Activated naive CD4-positive, alpha-beta T cell treated with anti-CD3 and anti-CD28 coated beads, Interleukin-2, amount 10 ng/mL, durations not matched to agents 7 days and 5 days (primary cell): ENCODE measurements around the gene CYB561A3.

Source experiments
- CTCF ChIA-PET: fragments of 350-600 bp; sonication (Branson Sonifier 250); formaldehyde crosslinking; loops from one replicate; lab custom pipeline; 2021; ENCODE audit warnings: antibody characterized with exemption; lab: Charles Lee
- DNase-seq: peaks from one replicate; pipeline ENCODE4 v3.0.0-alpha.2; 2020
- H3K27ac Mint-ChIP-seq: one replicate; pipeline ENCODE4 v1.8.0; 2021; ENCODE audit warnings: mild to moderate bottlenecking, moderate library complexity, mixed read lengths
- H3K27me3 Mint-ChIP-seq: one replicate; pipeline ENCODE4 v1.8.0; 2021; ENCODE audit warnings: mild to moderate bottlenecking, mixed read lengths
- H3K36me3 Mint-ChIP-seq: one replicate; pipeline ENCODE4 v1.8.0; 2021; ENCODE audit warnings: mixed read lengths
- H3K4me1 Mint-ChIP-seq: one replicate; pipeline ENCODE4 v1.8.0; 2021; ENCODE audit warnings: mixed read lengths
- H3K4me3 Mint-ChIP-seq: one replicate; pipeline ENCODE4 v1.8.0; 2021; ENCODE audit warnings: mild to moderate bottlenecking, moderate library complexity, mixed read lengths
- H3K9me3 Mint-ChIP-seq: one replicate; pipeline ENCODE4 v1.8.0; 2021; ENCODE audit warnings: mixed read lengths

Gene CYB561A3

DNA sequence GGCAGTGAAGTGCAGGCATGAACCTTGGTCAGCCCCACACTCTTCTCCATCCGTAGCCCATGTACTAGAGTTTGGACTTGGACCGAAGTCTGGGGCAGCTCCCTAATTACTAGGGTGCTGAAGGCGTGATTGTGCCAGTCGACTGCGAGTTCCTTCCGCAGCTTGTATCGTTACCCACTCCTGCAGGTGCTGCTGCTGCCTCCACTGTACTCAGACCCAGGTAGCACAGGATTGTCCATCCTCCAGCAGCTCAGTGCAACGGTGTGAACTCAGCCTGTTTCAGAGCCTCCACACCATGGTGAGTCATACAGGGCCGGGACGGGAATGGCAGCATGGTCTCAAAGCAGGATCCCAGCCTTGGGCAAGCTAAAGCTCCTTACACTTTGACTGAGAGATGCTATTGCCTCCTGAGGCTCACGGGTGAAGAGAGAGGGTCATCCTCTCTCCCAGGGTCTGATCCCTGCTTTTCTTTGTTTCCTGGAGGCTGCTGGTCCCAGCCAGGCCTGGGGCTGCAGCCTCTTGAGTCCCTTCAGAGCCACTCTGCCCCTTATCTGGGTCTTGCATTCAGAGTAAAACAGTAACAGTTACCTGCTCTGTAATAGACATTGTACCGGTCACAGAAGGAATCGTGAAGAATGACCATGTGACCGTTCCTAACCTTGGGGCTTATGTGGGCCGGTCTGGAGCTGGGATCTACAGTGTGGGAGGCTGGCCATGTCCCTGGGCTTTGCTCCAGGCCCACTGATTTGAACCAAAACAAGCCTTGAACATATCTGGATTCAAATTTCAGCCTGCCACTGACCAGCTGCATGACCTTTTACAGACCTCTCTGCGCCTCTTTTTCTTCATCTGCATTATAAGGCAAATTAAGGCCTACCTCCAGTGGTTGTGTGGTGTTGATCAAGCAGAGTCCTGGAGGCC, 27.0 kb downstream of the CYB561A3 start:
- CTCF ChIA-PET = interaction anchor here (0.6 to 9.9 kb wide), 12 partner anchors 13 to 182 kb away, joined by 3 to 309 read pairs (median 8); partner anchors contain the start of genes CPSF7, CYB561A3, TMEM138 and TMEM216
- H3K4me3 Mint-ChIP-seq = peak overlapping the region; percentile 93
- no peaks in the 10 kb centered on the region for H3K27me3 Mint-ChIP-seq
- DNase-seq = no peak
- no peaks in the 10 kb centered on the region for H3K9me3 Mint-ChIP-seq
- H3K4me1 Mint-ChIP-seq = peaks cover 62% of the 10 kb centered on the region
- H3K27ac Mint-ChIP-seq = peak overlapping the region; percentile 97
- H3K36me3 Mint-ChIP-seq = peaks cover 20% of the 10 kb centered on the region

DNA sequence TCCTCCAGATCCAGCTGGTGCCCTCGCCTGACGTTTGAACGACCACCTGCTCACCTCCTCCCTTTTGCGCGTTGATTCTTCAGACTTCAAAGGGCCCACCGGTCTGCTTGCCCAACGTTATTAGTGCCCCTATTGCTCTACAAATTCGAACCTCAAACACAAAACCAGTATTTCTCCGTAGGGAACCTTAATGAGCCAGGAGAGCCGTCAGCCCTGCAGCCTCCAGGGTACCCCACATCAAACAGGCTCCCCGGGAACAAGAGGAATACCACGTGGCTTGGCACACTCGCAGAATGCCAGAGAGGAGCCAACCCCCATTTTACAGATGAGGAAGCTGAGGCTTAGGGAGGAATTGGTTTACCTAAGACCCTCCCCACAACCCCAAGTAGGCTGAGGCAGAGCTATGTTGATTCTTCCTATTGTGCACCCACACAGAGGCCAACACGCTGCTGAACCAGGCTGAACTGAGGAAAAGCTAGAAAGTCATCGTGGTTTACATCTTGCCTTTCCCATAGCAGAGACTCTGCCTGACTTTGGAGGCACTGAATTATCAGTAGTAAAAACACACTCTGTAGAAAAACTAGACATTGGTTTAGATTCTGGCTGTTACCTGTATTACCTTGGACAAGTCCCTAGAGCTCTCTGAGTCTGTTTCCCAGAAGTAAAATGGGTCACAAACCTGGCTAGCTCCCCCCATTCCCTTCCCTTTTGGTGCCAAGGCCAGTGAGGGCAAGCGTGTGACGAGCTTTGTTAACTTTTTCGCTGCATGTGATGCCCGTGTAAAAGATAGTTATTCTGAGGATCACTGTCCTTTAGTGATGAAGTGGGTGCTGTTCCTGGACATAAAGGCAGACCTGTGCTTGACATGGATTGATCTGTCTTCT, 27.9 kb downstream of the CYB561A3 start:
- Mint-ChIP-seq H3K4me1 (peaks cover 68% of the 10 kb centered on the region), H3K36me3 (peaks cover 27% of the 10 kb centered on the region), H3K4me3 (peak overlapping the region; percentile 93), H3K27me3 (no peaks in the 10 kb centered on the region), H3K27ac (peak overlapping the region; percentile 97), H3K9me3 (no peaks in the 10 kb centered on the region)
- CTCF ChIA-PET = interaction anchor here (0.6 to 9.9 kb wide), 9 partner anchors 14 to 112 kb away, joined by 3 to 309 read pairs (median 6); partner anchors contain the start of genes CPSF7, CYB561A3, TMEM138 and TMEM216
- peak; percentile 34 for DNase-seq

DNA sequence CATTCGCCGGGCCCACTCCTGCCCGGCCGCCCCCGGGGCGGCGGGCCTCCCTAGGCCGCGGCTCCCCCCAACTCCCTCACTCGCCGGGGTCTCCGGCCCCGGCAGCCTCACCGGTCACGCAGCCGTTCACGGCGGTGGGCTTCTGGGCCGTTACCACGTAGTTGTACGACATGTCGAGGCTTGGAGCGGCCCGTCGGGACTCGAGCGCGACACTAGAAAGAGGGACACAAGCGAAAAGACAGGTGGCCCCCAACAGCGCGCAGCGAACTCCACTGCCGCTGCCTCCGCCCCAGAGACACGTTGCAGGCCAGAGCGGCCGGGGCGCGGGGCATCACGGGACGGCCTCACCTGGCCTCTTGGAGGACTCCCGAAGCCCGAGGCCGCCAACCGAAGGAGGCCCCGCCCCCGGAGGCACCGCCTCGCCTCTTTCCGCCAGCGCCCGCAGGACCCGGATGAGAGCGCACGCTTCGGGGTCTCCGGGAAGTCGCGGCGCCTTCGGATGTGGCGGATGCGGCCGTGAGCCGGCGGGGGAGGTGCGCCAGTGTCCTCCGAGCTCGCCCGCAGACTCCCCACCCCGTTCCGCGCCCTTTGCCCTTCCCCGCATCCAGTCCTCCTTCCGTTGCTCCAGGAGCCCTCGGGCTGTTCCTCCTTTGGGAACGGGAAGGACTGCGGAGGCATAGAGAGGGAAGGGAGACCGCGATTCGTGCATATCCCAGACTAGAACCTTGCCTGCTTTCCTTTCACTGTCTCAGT, 28.7 kb downstream of the CYB561A3 start, which contains the start of the genes DDB1 and TKFC:
Gene DDB1 (minus strand): TSS at position 309 of the 753 bp plus-strand sequence. CDS start 137 bp downstream, at position 172.
Gene TKFC (plus strand): TSS at position 432 of the 753 bp plus-strand sequence. CDS start 1,501 bp downstream, outside the sequence.
- peaks cover 32% of the 10 kb centered on the region for H3K36me3 Mint-ChIP-seq
- H3K4me1 Mint-ChIP-seq = peaks cover 72% of the 10 kb centered on the region
- H3K4me3 Mint-ChIP-seq = peak within 1 kb of the TSS; percentile 93
- DNase-seq = peak; percentile 98
- no peaks in the 10 kb centered on the region for H3K27me3 Mint-ChIP-seq
- H3K27ac Mint-ChIP-seq = peak within 1 kb of the TSS; percentile 97
- H3K9me3 Mint-ChIP-seq = no peaks in the 10 kb centered on the region
- CTCF ChIA-PET = interaction anchor here (1.1 to 9.9 kb wide), 6 partner anchors 29 to 103 kb away, joined by 3 to 309 read pairs (median 8); partner anchors contain the start of genes CPSF7, CYB561A3, TMEM138 and TMEM216

DNA sequence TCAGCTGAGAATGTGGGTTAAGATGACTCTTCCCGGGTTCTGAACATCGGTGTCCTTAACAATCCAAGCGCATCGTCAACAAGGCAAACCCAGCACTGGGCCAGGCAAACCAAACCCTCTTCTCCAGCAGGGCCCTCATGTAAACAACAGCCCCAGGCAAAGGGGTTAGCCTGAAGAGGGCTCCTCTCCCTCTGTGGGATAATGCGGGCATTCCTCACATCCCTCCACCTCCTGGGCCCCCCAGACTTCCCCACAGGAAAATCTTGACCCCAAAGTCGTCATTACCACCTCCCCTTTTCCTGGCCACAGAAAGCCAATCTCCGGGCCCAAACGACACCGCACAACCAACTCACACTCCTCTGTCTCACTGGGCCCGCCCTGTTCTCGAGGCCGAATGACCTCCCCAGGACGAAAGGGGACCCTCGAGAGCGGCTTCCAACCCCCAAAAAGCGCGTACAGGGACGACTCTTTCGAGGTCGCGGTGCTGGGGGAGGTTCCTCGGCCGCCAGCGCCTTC, 29.3 kb downstream of the CYB561A3 start:
- Mint-ChIP-seq H3K27me3 (no peaks in the 10 kb centered on the region), H3K27ac (peak overlapping the region; percentile 97), H3K9me3 (no peaks in the 10 kb centered on the region), H3K4me1 (peaks cover 74% of the 10 kb centered on the region), H3K4me3 (peak overlapping the region; percentile 93), H3K36me3 (peaks cover 38% of the 10 kb centered on the region)
- peak; percentile 37 for DNase-seq
- CTCF ChIA-PET = interaction anchor here (1.6 kb wide), 1 partner anchor 53 kb away, joined by 5 read pairs; no protein-coding TSS in a partner anchor

DNA sequence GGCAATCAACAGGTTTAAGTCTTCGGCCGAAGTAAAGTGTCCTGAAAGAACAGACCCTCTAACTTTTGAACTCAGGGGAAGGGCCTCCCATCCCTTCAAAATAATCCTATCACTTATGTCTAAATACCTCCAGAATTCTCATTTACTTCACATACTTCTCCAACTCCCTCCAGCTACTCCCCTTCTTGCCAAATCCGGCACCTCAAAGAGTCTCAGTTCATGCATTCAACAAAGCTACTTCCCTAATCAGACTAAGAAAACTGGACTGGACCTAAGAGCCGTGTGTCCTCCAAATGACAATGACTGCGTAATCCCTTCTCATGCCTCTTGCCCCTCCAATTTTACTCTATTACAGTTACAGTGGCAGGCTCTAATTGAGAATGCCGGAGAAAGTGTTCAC, 30.0 kb downstream of the CYB561A3 start:
- peak overlapping the region; percentile 93 for H3K4me3 Mint-ChIP-seq
- H3K36me3 Mint-ChIP-seq = peaks cover 38% of the 10 kb centered on the region
- no peaks in the 10 kb centered on the region for H3K9me3 Mint-ChIP-seq
- no peaks in the 10 kb centered on the region for H3K27me3 Mint-ChIP-seq
- H3K27ac Mint-ChIP-seq = peak overlapping the region; percentile 97
- CTCF ChIA-PET = interaction anchor here (1.6 kb wide), 1 partner anchor 54 kb away, joined by 5 read pairs; no protein-coding TSS in a partner anchor
- no peak for DNase-seq
- H3K4me1 Mint-ChIP-seq = peaks cover 68% of the 10 kb centered on the region

DNA sequence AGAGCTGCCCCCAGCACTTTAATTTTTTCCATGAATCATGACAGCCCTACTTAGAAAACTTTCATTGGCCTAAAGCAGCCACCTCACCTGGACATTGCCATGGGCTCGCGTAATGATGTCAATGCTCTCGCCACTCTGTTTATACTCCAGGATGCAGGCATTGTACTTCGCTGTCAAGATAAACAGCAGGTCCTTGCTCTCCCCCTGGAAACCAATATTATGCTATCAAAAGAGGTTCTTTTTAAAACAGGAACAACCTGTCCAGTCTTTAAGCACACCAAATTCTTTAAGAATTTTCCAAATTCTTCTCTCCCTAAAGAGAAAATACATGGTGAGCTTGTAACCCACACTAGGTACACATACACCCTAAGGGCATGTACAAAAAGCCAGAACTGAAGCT, 31.8 kb downstream of the CYB561A3 start:
- H3K4me3 Mint-ChIP-seq = no peak overlapping the region
- H3K36me3 Mint-ChIP-seq = peaks cover 55% of the 10 kb centered on the region
- CTCF ChIA-PET = interaction anchor here (0.7 to 1.6 kb wide), 3 partner anchors 56 to 499 kb away, joined by 3 to 6 read pairs (median 3); no protein-coding TSS in a partner anchor
- H3K27me3 Mint-ChIP-seq = no peaks in the 10 kb centered on the region
- no peak overlapping the region for H3K27ac Mint-ChIP-seq
- peaks cover 52% of the 10 kb centered on the region for H3K4me1 Mint-ChIP-seq
- DNase-seq = no peak
- no peaks in the 10 kb centered on the region for H3K9me3 Mint-ChIP-seq

DNA sequence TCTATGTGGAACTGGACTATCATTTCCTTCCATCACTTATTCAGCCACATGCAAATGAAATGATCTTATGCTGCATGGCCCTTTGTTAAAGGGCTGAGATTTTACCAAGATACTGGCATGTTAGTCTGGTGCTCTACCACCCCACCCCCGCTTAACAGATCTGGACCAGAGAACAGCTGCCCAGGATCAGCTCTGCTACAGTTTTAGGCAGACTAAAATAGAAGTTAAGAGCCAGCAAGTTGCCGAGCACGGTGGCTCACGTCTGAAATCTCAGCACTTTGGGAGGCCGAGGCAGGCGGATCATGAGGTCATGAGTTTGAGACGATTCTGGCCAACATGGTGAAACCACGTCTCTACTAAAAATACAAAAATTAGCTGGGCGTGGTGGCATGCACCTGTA, 33.3 kb downstream of the CYB561A3 start:
- no peaks in the 10 kb centered on the region for H3K9me3 Mint-ChIP-seq
- H3K4me1 Mint-ChIP-seq = peaks cover 40% of the 10 kb centered on the region

DNA sequence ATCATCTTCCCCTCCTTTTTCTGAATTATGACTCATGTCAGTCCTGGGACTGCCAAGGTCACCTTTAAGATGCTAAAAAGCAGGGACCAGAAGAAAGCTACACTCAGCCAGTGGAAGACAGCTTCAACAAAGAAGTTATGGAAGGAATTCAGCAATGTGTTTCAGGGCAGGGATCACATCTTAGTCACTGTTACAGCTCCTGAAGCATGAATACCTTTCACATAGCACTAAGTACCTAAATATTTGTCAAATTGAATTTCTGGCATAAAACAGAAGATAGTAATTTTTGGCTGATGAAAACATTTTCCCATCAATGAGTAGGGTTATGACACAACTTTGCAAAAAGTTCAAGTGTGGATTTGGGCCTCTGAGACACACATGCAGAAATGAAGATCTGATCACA, 34.0 kb downstream of the CYB561A3 start:
- CTCF ChIA-PET = interaction anchor here (0.7 to 2.9 kb wide), 7 partner anchors 9 to 497 kb away, joined by 3 to 15 read pairs (median 3); no protein-coding TSS in a partner anchor
- no peak overlapping the region for H3K27ac Mint-ChIP-seq

More for the DNA sequence above, 33.3 kb downstream of the CYB561A3 start:
- no peaks in the 10 kb centered on the region for H3K27me3 Mint-ChIP-seq
- no peak for DNase-seq
- H3K27ac Mint-ChIP-seq = peak overlapping the region; percentile 45
- peaks cover 68% of the 10 kb centered on the region for H3K36me3 Mint-ChIP-seq
- no peak overlapping the region for H3K4me3 Mint-ChIP-seq
- CTCF ChIA-PET = interaction anchor here (1.3 to 2.9 kb wide), 5 partner anchors 8 to 497 kb away, joined by 3 to 15 read pairs (median 3); no protein-coding TSS in a partner anchor

DNA sequence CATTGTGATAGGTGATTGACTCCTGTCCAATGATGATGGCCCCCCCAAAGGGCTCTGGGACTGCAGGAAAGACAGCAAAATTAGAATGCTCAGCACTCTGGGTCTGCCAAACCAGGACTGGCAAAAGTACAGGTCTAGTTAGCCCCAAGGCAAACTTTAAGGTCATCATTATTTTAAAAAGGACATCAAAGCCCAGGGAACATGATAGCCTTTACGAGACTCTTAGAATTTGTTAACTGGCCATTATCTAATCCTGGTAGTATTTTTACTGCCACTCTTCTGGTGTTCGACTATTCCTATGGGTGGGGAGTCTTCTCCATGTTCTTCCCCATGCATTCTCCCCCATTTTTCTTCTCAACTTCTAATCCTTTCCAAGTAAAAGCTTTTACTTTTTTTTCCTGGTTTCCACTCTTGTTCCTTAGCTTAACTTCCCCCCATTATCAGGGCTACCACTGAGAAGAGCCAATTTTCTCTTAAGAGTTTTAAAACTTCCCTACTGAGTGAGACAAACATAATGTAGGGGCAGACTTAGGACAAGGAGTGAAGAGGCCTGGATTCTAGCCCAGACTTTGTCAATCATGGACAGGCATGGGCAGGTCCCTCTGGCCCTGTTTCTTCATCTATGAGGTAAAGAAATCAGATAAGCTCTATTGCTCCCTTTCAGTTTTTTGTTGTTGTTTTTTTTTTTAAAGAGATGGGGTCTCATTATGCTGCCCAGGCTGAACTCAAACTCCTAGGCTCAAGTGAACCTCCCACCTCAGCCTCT, 35.9 kb downstream of the CYB561A3 start:
- DNase-seq = no peak
- Mint-ChIP-seq H3K9me3 (no peaks in the 10 kb centered on the region), H3K36me3 (peaks cover 74% of the 10 kb centered on the region), H3K4me3 (no peak overlapping the region), H3K27me3 (no peaks in the 10 kb centered on the region), H3K27ac (peak overlapping the region; percentile 19), H3K4me1 (peaks cover 21% of the 10 kb centered on the region)
- CTCF ChIA-PET = interaction anchor here (0.6 to 2.9 kb wide), 2 partner anchors 11 to 63 kb away, joined by 3 to 15 read pairs; no protein-coding TSS in a partner anchor

More for the DNA sequence above, 34.0 kb downstream of the CYB561A3 start:
- peaks cover 38% of the 10 kb centered on the region for H3K4me1 Mint-ChIP-seq
- no peaks in the 10 kb centered on the region for H3K9me3 Mint-ChIP-seq
- H3K36me3 Mint-ChIP-seq = peaks cover 72% of the 10 kb centered on the region
- no peak for DNase-seq
- H3K27me3 Mint-ChIP-seq = no peaks in the 10 kb centered on the region
- no peak overlapping the region for H3K4me3 Mint-ChIP-seq

DNA sequence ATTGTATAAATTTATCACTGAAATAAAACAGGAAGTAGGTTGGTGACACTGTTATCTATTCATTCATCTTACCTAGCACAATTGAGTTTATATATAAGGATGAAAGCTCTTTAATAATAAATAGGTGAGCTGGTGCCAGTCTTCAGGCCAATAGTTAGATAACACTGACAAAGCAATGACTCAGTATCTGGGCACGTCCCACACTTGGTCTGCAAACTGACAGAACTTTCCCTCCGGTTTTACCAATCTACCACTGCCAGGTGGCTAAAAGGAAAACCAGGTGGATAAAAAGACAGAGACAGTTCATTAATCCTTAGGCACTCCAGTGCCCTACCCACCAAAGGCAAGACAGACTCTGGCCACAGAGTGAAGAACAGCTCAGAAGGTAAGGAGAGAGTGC, 46.4 kb downstream of the CYB561A3 start:
- Mint-ChIP-seq H3K36me3 (peaks cover 45% of the 10 kb centered on the region), H3K27me3 (no peaks in the 10 kb centered on the region), H3K4me3 (no peak overlapping the region), H3K9me3 (no peaks in the 10 kb centered on the region), H3K4me1 (no peaks in the 10 kb centered on the region), H3K27ac (no peak overlapping the region)
- CTCF ChIA-PET = interaction anchor here (1.4 to 2.3 kb wide), 2 partner anchors 61 to 70 kb away, joined by 4 to 10 read pairs; no protein-coding TSS in a partner anchor
- no peak for DNase-seq

DNA sequence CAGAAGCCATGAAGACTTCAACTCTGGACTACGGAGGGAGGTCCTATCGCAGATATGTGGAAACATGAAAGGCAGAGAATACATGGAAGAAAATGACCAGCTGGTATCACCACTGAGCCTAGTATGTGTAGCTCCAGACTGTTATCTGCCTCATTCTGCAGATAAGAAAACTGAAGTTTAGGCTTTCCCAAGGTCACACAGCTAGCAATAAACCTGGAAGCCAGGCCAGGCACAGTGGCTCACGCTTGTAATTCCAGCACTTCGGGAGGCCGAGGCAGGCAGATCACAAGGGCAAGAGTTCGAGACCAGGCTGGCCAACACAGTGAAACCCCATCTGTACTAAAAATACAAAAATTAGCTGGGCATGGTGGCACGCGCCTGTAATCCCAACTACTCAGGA, 50.9 kb downstream of the CYB561A3 start:
- H3K27ac Mint-ChIP-seq = no peak overlapping the region
- H3K4me3 Mint-ChIP-seq = no peak overlapping the region
- no peaks in the 10 kb centered on the region for H3K27me3 Mint-ChIP-seq

DNA sequence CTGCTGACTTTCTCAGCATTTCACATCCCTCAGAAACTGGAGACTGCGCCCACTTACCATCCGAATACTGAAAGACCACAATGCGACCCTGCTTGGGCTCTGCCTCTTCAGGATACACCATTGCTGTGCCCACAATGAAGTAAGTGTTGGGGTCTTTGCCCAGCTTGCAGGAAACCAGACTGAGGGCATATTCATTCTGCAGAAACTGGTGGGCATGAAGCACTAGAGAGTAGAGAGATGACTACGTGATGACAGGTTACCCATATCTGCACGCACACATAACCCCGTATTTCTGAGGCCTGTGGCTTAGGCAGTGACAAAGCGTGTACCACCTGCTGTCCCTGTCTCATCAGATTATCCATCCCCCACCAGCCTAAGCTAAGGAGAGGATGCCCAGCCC, 51.9 kb downstream of the CYB561A3 start:
- H3K27ac Mint-ChIP-seq = no peak overlapping the region
- no peaks in the 10 kb centered on the region for H3K27me3 Mint-ChIP-seq
- no peak overlapping the region for H3K4me3 Mint-ChIP-seq
- H3K4me1 Mint-ChIP-seq = no peaks in the 10 kb centered on the region
- CTCF ChIA-PET = interaction anchor here (1.0 kb wide), 1 partner anchor 26 kb away, joined by 3 read pairs; no protein-coding TSS in a partner anchor
- H3K36me3 Mint-ChIP-seq = peaks cover 37% of the 10 kb centered on the region
- DNase-seq = no peak
- H3K9me3 Mint-ChIP-seq = no peaks in the 10 kb centered on the region

More for the DNA sequence above, 50.9 kb downstream of the CYB561A3 start:
- H3K9me3 Mint-ChIP-seq = no peaks in the 10 kb centered on the region
- H3K4me1 Mint-ChIP-seq = no peaks in the 10 kb centered on the region
- DNase-seq = no peak
- CTCF ChIA-PET = interaction anchor here (0.6 to 1.6 kb wide), 3 partner anchors 14 to 25 kb away, joined by 3 to 4 read pairs (median 3); no protein-coding TSS in a partner anchor
- peaks cover 37% of the 10 kb centered on the region for H3K36me3 Mint-ChIP-seq
